ENCODE data around the gene EIF4E2.

Gene EIF4E2

DNA sequence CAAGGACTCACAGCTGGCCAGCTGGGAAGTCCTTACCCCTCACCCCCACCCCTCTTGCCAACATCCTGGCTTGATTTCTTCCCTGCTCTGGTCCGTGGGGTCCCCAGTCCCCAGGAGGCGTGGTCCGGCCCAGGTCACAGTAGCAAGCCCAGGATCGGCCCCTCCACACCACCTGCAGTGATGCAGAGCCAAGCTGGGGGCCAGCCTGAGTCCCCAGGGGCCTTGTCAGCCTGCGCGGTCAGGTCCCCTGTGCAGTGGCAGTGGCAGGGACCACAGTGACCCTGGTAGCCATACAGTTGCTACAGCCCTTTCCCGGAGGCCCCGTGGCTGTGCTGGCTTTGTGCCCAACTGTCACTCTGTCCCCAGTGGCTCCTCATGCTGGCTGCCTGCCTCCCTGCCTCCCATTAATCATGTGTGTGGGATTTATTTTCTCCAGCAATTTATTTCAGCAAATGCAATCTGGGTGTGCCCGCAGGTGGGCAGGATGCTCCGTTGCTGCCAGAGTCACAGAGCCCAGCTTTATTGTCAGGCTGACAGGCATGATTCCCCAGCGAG is 39.1 kb upstream of the EIF4E2 start:
- H3K4me1 ChIP-seq (ENCODE audit: control insufficient read depth in 1 of 2, insufficient read depth in 1 of 2, low read depth in 1 of 2, low read length in 1 of 2): no peaks in the 10 kb centered on the region
- peaks cover 34% of the 10 kb centered on the region for H3K27me3 ChIP-seq
- no peaks in the 10 kb centered on the region for H3K9me3 ChIP-seq
- TF ChIP-seq, protein P1, sequence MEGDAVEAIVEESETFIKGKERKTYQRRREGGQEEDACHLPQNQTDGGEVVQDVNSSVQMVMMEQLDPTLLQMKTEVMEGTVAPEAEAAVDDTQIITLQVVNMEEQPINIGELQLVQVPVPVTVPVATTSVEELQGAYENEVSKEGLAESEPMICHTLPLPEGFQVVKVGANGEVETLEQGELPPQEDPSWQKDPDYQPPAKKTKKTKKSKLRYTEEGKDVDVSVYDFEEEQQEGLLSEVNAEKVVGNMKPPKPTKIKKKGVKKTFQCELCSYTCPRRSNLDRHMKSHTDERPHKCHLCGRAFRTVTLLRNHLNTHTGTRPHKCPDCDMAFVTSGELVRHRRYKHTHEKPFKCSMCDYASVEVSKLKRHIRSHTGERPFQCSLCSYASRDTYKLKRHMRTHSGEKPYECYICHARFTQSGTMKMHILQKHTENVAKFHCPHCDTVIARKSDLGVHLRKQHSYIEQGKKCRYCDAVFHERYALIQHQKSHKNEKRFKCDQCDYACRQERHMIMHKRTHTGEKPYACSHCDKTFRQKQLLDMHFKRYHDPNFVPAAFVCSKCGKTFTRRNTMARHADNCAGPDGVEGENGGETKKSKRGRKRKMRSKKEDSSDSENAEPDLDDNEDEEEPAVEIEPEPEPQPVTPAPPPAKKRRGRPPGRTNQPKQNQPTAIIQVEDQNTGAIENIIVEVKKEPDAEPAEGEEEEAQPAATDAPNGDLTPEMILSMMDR (IDR thresholded peaks at IDR 0.05): no peak
- H3K36me3 ChIP-seq: no peaks in the 10 kb centered on the region
- H3K4me3 ChIP-seq (ENCODE audit: low read depth in 1 of 2, low read length in 1 of 2): no peak overlapping the region
- no peak overlapping the region for H3K27ac ChIP-seq

DNA sequence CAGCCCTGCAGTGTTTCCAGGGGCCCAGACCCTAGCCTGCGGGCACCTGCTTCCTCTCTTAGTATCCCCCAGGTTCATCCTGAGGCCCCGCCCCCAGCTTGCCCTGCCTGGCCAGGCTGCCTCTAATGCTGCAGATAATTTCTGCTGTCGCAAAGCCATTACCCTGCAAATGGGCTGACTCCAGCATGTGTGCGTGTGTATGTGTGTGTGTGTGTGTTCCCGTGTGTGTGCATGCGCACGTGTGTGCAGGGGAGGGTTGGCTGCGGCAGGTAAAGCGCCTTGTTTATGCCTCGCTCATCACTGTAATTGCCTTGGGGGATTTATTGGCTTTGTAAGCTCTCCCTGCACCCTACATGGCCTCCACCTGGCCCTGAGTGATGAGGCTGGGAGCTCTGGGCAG is 37.9 kb upstream of the EIF4E2 start:
- Histone ChIP-seq H3K36me3 (no peaks in the 10 kb centered on the region), H3K4me1 (ENCODE audit: control insufficient read depth in 1 of 2, insufficient read depth in 1 of 2, low read depth in 1 of 2, low read length in 1 of 2) (no peaks in the 10 kb centered on the region), H3K9me3 (no peaks in the 10 kb centered on the region), H3K4me3 (ENCODE audit: low read depth in 1 of 2, low read length in 1 of 2) (no peak overlapping the region), H3K27me3 (peaks cover 22% of the 10 kb centered on the region), H3K27ac (no peak overlapping the region)
- TF ChIP-seq, protein P1 (IDR thresholded peaks at IDR 0.05): no peak

DNA sequence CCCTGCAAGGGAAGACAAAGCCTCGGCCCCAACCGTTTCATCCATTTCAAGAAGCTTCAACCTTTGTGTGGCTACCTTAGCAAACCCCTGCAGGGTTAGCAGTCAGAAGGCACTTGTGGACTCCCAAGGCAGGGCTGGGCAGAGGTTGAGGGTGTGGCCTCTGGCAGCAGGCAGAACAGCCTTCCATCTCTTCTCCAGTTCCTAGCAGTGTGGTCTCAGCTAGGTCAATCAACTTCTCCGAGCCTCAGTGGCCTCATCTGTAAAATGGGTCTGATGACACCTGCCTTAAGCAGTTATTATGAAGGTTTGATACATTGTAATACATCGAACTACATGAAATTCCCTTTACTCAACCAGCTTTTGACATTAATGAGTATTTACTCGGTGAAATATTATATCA is 37.1 kb upstream of the EIF4E2 start:
- Histone ChIP-seq H3K4me1 (ENCODE audit: control insufficient read depth in 1 of 2, insufficient read depth in 1 of 2, low read depth in 1 of 2, low read length in 1 of 2) (no peaks in the 10 kb centered on the region), H3K27me3 (peaks cover 18% of the 10 kb centered on the region), H3K4me3 (ENCODE audit: low read depth in 1 of 2, low read length in 1 of 2) (no peak overlapping the region), H3K9me3 (no peaks in the 10 kb centered on the region), H3K27ac (no peak overlapping the region), H3K36me3 (no peaks in the 10 kb centered on the region)
- TF ChIP-seq, protein P1 (IDR thresholded peaks at IDR 0.05): no peak

DNA sequence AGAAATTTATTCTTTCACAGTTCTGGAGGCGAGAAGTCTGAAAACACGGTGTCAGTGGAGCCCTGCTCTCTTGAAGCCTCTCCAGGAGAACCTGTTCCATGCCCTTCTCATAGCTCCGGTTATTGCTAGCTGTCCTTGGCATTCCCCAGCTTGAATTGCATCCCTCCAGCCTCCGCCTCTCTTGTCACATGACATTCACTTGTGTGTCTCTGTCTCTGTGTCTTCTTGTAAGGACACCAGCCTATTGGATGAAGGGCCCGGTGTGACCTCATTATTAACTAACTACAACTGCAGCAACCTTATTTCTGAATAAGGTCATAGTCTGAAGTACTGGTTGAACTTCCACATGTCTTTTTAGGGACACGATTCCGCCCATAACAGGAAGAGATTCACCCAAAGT is 34.9 kb upstream of the EIF4E2 start:
- Histone ChIP-seq H3K4me1 (ENCODE audit: control insufficient read depth in 1 of 2, insufficient read depth in 1 of 2, low read depth in 1 of 2, low read length in 1 of 2) (no peaks in the 10 kb centered on the region), H3K9me3 (no peaks in the 10 kb centered on the region), H3K36me3 (no peaks in the 10 kb centered on the region), H3K27ac (no peak overlapping the region), H3K27me3 (peaks cover 40% of the 10 kb centered on the region), H3K4me3 (ENCODE audit: low read depth in 1 of 2, low read length in 1 of 2) (no peak overlapping the region)
- TF ChIP-seq, protein P1 (IDR thresholded peaks at IDR 0.05): no peak

DNA sequence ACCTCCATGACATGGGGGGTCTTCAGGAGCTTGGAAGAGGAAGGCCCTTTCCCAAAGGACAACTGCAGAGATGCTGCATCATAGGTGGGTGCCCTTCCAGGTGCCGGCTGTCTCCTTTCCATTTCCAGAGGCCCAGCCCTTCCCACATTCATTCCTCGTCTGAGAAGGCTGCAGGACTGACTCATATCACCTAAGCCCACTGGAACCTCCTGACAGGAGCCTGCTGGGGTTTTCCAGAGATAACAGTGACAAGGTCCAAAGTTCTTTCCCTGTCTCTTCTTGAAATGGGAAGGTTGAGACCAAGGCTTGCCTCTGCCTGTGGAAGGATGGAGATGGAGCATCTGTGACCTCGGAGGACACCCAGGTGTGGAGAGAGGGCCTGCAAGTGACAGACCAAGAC is 33.9 kb upstream of the EIF4E2 start:
- Histone ChIP-seq H3K4me1 (ENCODE audit: control insufficient read depth in 1 of 2, insufficient read depth in 1 of 2, low read depth in 1 of 2, low read length in 1 of 2) (no peaks in the 10 kb centered on the region), H3K9me3 (no peaks in the 10 kb centered on the region), H3K4me3 (ENCODE audit: low read depth in 1 of 2, low read length in 1 of 2) (no peak overlapping the region), H3K27me3 (peaks cover 44% of the 10 kb centered on the region), H3K27ac (no peak overlapping the region), H3K36me3 (no peaks in the 10 kb centered on the region)
- TF ChIP-seq, protein P1 (IDR thresholded peaks at IDR 0.05): no peak

DNA sequence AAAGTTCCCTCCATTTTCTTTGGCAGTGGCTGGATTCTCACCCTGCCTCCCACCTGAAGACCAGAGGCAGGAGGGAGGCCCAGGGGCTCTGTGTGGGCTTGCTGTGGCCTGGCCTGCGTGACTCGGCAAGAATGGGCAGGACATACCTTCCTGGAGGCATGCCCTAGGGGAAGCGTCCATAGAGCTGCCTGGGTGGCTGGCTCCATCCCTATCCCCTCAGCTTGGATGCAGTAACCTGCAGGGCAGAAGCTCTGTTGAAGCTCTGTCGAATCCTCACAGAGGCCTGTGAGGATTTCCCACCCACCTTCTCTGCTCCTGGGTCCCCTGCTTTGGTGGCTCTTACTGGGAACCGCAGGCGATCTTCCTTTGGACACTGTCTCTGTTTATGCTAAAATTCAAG is 31.6 kb upstream of the EIF4E2 start:
- Histone ChIP-seq H3K27ac (no peak overlapping the region), H3K27me3 (peaks cover 58% of the 10 kb centered on the region), H3K4me3 (ENCODE audit: low read depth in 1 of 2, low read length in 1 of 2) (no peak overlapping the region), H3K36me3 (no peaks in the 10 kb centered on the region), H3K9me3 (no peaks in the 10 kb centered on the region), H3K4me1 (ENCODE audit: control insufficient read depth in 1 of 2, insufficient read depth in 1 of 2, low read depth in 1 of 2, low read length in 1 of 2) (peaks cover 0 to 9% of the 10 kb centered on the region in 2 experiments)
- TF ChIP-seq, protein P1 (IDR thresholded peaks at IDR 0.05): no peak

Data from neutrophil (primary cell).